DND-41 (cell line): ENCODE data around the gene MINDY4.

Source experiments
- EZH2 ChIP-seq: IDR thresholded peaks from 3 replicates; pipeline ENCODE4 v1.6.1; 2012; ENCODE audit warnings: borderline replicate concordance, low read depth, mild to moderate bottlenecking, moderate library complexity, low read length, inconsistent platforms; ENCODE audit not compliant: severe bottlenecking
- TF ChIP-seq, protein P1 (sequence below): IDR thresholded peaks from 2 replicates; pipeline ENCODE4 v1.5.1; 2012; ENCODE audit warnings: borderline replicate concordance, low read length, moderate library complexity, mild to moderate bottlenecking; ENCODE audit not compliant: poor library complexity, severe bottlenecking; ENCODE audit errors: extremely low read depth

DNA sequence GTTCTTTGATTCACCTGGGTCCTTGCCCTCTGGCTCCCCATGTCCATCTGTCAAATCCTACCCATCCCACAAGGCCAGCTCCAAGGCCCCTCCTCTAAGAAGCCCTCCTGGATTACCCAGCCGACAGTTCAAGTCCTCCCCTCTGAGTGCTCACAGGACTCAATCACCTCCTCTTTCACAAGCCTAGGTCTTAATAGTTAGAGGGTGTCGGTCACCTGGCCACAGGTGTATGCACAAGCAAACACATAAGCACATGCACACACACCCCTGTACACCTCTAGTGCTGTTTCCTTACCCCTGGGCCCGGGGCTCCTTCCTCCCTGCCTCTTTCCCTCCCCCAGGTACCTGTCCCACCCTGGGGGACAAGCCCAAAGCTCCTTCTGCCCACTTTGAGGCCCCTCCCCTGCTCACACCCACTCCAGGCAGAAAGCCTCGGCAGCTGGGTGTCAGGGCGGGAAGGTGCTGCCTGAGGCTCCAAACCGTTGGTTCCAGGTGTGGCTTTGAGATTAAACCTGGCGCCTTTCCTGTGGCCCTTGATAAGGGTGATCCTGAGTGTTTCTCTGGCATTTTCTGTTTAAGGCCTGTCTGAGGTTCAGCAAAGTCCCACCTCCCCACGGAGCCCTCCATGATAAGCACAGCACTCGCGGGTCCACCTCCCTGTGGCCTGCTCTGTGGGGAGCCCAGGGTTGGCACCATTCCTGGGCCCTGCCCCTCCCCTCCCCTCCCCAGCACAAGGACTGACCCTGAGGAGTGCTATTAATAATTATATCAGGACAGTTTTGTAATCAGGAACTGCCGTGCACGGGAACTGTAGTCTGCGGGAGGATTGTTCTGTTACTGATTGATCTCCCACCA lies 125.8 kb downstream of the MINDY4 start:
- TF ChIP-seq, protein P1, sequence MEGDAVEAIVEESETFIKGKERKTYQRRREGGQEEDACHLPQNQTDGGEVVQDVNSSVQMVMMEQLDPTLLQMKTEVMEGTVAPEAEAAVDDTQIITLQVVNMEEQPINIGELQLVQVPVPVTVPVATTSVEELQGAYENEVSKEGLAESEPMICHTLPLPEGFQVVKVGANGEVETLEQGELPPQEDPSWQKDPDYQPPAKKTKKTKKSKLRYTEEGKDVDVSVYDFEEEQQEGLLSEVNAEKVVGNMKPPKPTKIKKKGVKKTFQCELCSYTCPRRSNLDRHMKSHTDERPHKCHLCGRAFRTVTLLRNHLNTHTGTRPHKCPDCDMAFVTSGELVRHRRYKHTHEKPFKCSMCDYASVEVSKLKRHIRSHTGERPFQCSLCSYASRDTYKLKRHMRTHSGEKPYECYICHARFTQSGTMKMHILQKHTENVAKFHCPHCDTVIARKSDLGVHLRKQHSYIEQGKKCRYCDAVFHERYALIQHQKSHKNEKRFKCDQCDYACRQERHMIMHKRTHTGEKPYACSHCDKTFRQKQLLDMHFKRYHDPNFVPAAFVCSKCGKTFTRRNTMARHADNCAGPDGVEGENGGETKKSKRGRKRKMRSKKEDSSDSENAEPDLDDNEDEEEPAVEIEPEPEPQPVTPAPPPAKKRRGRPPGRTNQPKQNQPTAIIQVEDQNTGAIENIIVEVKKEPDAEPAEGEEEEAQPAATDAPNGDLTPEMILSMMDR, result no peak
- no peak for TF ChIP-seq EZH2
